Endothelial cell of umbilical vein (primary cell): Measurements from ENCODE around the gene NFATC1. TPM values are rescaled to one million over a fixed set of nuclear protein-coding genes. Genes with fewer than 3 reads are reported as not detected.
A peak's percentile ranks its signal among the peaks of the same experiment; 100 is the strongest.

ENCODE experiments used
- BruUV-seq: library from RNA; stranded (reverse); fragments of 400-500 nt; replicated peaks from 2 replicates; lab custom pipeline; 2021; lab: Mats Ljungman, UMichigan
- CTCF ChIA-PET: fragments of 300-600, 350-600 bp; sonication (Branson Sonifier 250); formaldehyde crosslinking; loops from one replicate; lab custom pipeline; 2021; ENCODE audit warnings: antibody characterized with exemption, inconsistent platforms; lab: Charles Lee
- POLR2A ChIA-PET: fragments of 300-600, 350-600 bp; sonication (Branson Sonifier 250); formaldehyde crosslinking; loops from one replicate; lab custom pipeline; 2021; ENCODE audit warnings: antibody characterized with exemption, inconsistent platforms; lab: Charles Lee
- DNase-seq: peaks from one replicate; pipeline ENCODE4 v3.0.0-alpha.2; 2011; ENCODE audit warnings: low read depth, low spot score
- FAIRE-seq: peaks from 2 replicates; lab custom pipeline; 2011; peaks lifted over from hg19 to GRCh38; lab: Jason Lieb, UNC
- H2AFZ ChIP-seq: 2 replicates; pipeline ENCODE4 v1.6.0; 2012; ENCODE audit warnings: low read depth, low read length, control low read depth, inconsistent platforms
- H3K27ac ChIP-seq: 2 replicates; pipeline ENCODE4 v1.5.1; 2011; ENCODE audit warnings: low read depth, mild to moderate bottlenecking, control low read depth, low read length, moderate library complexity; ENCODE audit not compliant: insufficient read depth
- H3K27me3 ChIP-seq, 2 experiments: 2 replicates each; pipeline versions ENCODE4 v1.6.0 to v1.6.1; 2011; ENCODE audit warnings: low read length in 2 of 2, mixed read lengths in 1 of 2; ENCODE audit not compliant: control insufficient read depth in 2 of 2, insufficient read depth in 2 of 2
- H3K36me3 ChIP-seq, 2 experiments: 2 replicates in 1 of 2; 3 replicates in 1 of 2; pipeline ENCODE4 v1.5.1; 2011; ENCODE audit warnings: low read length in 2 of 2, mild to moderate bottlenecking in 1 of 2, moderate library complexity in 1 of 2; ENCODE audit not compliant: control insufficient read depth in 2 of 2, insufficient read depth in 2 of 2; ENCODE audit errors: extremely low read depth in 1 of 2
- H3K4me1 ChIP-seq: 3 replicates; pipeline ENCODE4 v1.5.1; 2011; ENCODE audit warnings: mild to moderate bottlenecking, low read length; ENCODE audit not compliant: control insufficient read depth, insufficient read depth; ENCODE audit errors: extremely low read depth
- H3K4me2 ChIP-seq: 2 replicates; pipeline ENCODE4 v1.6.1; 2011; ENCODE audit warnings: low read length, control low read depth, mixed read lengths; ENCODE audit not compliant: insufficient read depth
- H3K4me3 ChIP-seq, 3 experiments: fragments of 200-600 bp in 1 of 3; sonication (generic), shearing (Covaris generic) in 1 of 3; replicated peaks in 1 of 3; 2 replicates each; pipeline ENCODE4 v1.5.1; 2011 to 2016; ENCODE audit warnings: control low read depth in 3 of 3, low read length in 3 of 3, mild to moderate bottlenecking in 2 of 3, inconsistent platforms in 1 of 3, low read depth in 1 of 3, moderate library complexity in 1 of 3; ENCODE audit not compliant: insufficient read depth in 1 of 3
- H3K79me2 ChIP-seq: 2 replicates; pipeline ENCODE4 v1.6.0; 2012; ENCODE audit warnings: low read length, inconsistent platforms; ENCODE audit not compliant: control insufficient read depth, insufficient read depth
- H3K9ac ChIP-seq: replicated peaks from 2 replicates; pipeline ENCODE3; 2011; ENCODE audit warnings: low read length, control low read depth; ENCODE audit not compliant: insufficient read depth; ENCODE audit errors: extremely low read depth
- H3K9me1 ChIP-seq: replicated peaks from 3 replicates; pipeline ENCODE4 v1.6.0; 2011; ENCODE audit warnings: mild to moderate bottlenecking, low read length; ENCODE audit not compliant: control insufficient read depth, insufficient read depth; ENCODE audit errors: extremely low read depth
- H3K9me3 ChIP-seq: replicated peaks from 2 replicates; pipeline ENCODE4 v1.5.1; 2012; ENCODE audit warnings: low read length, inconsistent platforms; ENCODE audit not compliant: control insufficient read depth, insufficient read depth
- H4K20me1 ChIP-seq: replicated peaks from 2 replicates; pipeline ENCODE3; 2011; ENCODE audit warnings: mild to moderate bottlenecking, low read length; ENCODE audit not compliant: control insufficient read depth, insufficient read depth; ENCODE audit errors: extremely low read depth
- EZH2 ChIP-seq: IDR thresholded peaks from 2 replicates; pipeline ENCODE4 v1.6.1; 2012; ENCODE audit warnings: borderline replicate concordance, low read depth, mild to moderate bottlenecking, moderate library complexity, low read length, inconsistent platforms; ENCODE audit not compliant: severe bottlenecking
- FOS ChIP-seq: IDR thresholded peaks from 2 replicates; pipeline ENCODE4 v1.6.1; 2011; ENCODE audit warnings: mild to moderate bottlenecking, low read length, moderate library complexity, borderline replicate concordance; ENCODE audit not compliant: insufficient read depth
- GATA2 ChIP-seq: IDR thresholded peaks from 2 replicates; pipeline ENCODE4 v1.7.0; 2011; ENCODE audit warnings: low read depth, mild to moderate bottlenecking, moderate library complexity, mixed read lengths, low read length; ENCODE audit not compliant: insufficient read length, insufficient read depth
- JUN ChIP-seq: IDR thresholded peaks from 2 replicates; pipeline ENCODE4 v1.6.1; 2011; ENCODE audit warnings: borderline replicate concordance, low read depth; ENCODE audit not compliant: insufficient read length, insufficient read depth
- MYC ChIP-seq: IDR thresholded peaks from one replicate; pipeline ENCODE4 v1.6.1; 2011; ENCODE audit warnings: mild to moderate bottlenecking, low read depth, low read length
- POLR2A ChIP-seq: IDR thresholded peaks from 2 replicates; pipeline ENCODE4 v1.6.1; 2012; ENCODE audit warnings: low read depth, mild to moderate bottlenecking, control low read depth, low read length
- POLR2AphosphoS5 ChIP-seq: IDR thresholded peaks from 2 replicates; pipeline ENCODE4 v1.6.1; 2012; ENCODE audit warnings: low read depth, mild to moderate bottlenecking, control low read depth, low read length, moderate library complexity; ENCODE audit not compliant: insufficient read depth
- dilution Hi-C: fragments of 300-500 bp; cut with MboI; formaldehyde crosslinking; loops from one replicate; pipeline ENCODE4 v1.15.0; 2019; ENCODE audit warnings: low sequenced_read_pairs; ENCODE audit not compliant: extremely low pct_ligation_motif_present
- intact Hi-C: fragments of 100-400 bp; cut with micrococcal nuclease; formaldehyde crosslinking; loops from one replicate; pipeline ENCODE4 v1.10.0; 2022
- polyA plus RNA-seq, 4 experiments: library from polyadenylated mRNA; depleted of rRNA in 3 of 4; stranded (reverse) in 3 of 4; unstranded in 1 of 4; fragments of >200 nt; gene quantifications; 2 replicates each; pipeline versions ENCODE4 v1.2.1 to v1.2.3, GENCODE V29; 2011 to 2012; ENCODE audit warnings: missing spikeins in 1 of 4
- total RNA-seq: library from RNA; stranded (reverse); gene quantifications from 2 replicates; pipeline ENCODE4 v1.2.3, GENCODE V29; 2021
- TF ChIP-seq, protein P1 (sequence below): IDR thresholded peaks from 2 replicates; pipeline ENCODE4 v1.6.1; 2011; ENCODE audit not compliant: insufficient read depth, insufficient read length
- TF ChIP-seq, protein P2 (sequence below), 2 donors: IDR thresholded peaks; 1 replicate in 1 of 2; 2 replicates in 1 of 2; pipeline ENCODE4 v1.5.1; 2011; ENCODE audit warnings: low read length in 2 of 2, mild to moderate bottlenecking in 2 of 2, moderate library complexity in 2 of 2, control low read depth in 1 of 2, inconsistent platforms in 1 of 2, low read depth in 1 of 2; ENCODE audit not compliant: insufficient read depth in 1 of 2; ENCODE audit errors: extremely low read depth in 1 of 2

The NFATC1 gene
- total and polyA plus RNA-seq, 2 donors (not counting 3 experiments of a cell fraction or from before 2014, with no cell fraction given): 11.1 to 30.0 TPM

DNA sequence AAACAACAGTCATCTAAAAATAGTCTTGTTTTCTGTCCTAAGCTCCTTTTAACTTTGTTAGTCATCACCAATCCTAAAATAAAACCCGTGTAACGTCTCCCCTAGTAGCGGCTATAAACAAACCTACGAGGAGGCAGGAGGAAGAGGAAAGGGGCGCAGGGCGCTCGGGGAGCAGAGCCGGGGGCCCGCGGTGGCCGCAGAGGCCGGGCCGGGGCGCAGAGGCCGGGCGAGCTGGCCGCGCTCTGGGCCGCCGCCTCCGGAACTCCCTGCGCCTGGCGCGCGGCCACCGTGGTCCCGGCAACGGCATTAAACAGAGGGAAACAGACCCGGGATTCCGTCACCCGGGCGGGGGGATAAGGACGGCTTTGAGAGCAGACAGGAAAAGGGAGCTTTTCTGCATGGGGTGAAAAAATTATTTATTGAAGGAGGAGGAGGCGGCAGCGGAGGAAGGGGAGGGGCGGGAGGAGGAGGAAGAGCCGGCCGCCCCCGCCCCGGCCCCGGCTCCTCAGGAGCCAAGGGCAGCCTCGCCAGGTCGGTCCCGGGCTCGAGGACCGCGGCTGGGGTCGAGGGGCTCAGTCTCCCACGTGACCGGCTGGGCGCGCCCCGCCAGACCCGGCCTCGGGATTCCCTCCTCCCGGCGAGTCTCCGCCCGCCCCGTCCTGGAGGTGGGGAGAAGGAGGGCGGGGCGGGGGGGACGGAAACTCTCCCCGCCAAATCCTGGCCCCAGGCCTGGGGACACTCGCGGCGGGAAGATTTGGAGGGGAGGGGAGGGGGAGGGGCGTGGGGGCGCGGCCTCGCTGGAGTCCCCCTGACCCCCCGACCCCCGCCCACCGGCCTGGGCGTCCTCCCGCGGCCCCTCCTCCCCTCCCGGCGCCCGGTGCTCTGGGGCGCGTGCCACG lies 1.8 kb upstream of the NFATC1 start:
- Histone ChIP-seq H3K9me1 (no peaks in the 10 kb centered on the region), H3K79me2 (no peaks in the 10 kb centered on the region), H3K9ac (peak overlapping the region; percentile 90), H2AFZ (peak overlapping the region; percentile 60), H3K27ac (peak overlapping the region; percentile 87), H3K27me3 (peaks cover 0 to 6% of the 10 kb centered on the region in 2 experiments), H3K9me3 (no peaks in the 10 kb centered on the region), H3K4me1 (peaks cover 34% of the 10 kb centered on the region), H3K4me3 (peak overlapping the region; percentile 28 to 38 (median 35)), H3K4me2 (peak overlapping the region; percentile 74), H3K36me3 (no peaks in the 10 kb centered on the region), H4K20me1 (no peaks in the 10 kb centered on the region)
- intact Hi-C loops (loop anchor here (1.0 to 2.0 kb wide), 2 partner anchors 134 to 285 kb away; partner anchors contain the start of gene CTDP1), dilution Hi-C loops (no loop called here)
- ChIA-PET POLR2A (interaction anchor here (0.6 to 1.3 kb wide), 4 partner anchors 10 to 285 kb away, joined by 3 to 6 read pairs (median 4); no protein-coding TSS in a partner anchor), CTCF (interaction anchor here (0.7 to 7.0 kb wide), 11 partner anchors 9 to 136 kb away, joined by 3 to 62 read pairs (median 4); no protein-coding TSS in a partner anchor)
- no TSS peak for BruUV-seq
- peak; percentile 94 for DNase-seq
- TF ChIP-seq POLR2A: peak; percentile 54
- TF ChIP-seq, protein P1, sequence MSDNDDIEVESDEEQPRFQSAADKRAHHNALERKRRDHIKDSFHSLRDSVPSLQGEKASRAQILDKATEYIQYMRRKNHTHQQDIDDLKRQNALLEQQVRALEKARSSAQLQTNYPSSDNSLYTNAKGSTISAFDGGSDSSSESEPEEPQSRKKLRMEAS: no peak
- peak; percentile 86 for TF ChIP-seq POLR2AphosphoS5
- TF ChIP-seq FOS: no peak
- no peak for TF ChIP-seq JUN
- TF ChIP-seq EZH2: no peak
- TF ChIP-seq GATA2: no peak
- no peak for TF ChIP-seq MYC
- TF ChIP-seq, protein P2, sequence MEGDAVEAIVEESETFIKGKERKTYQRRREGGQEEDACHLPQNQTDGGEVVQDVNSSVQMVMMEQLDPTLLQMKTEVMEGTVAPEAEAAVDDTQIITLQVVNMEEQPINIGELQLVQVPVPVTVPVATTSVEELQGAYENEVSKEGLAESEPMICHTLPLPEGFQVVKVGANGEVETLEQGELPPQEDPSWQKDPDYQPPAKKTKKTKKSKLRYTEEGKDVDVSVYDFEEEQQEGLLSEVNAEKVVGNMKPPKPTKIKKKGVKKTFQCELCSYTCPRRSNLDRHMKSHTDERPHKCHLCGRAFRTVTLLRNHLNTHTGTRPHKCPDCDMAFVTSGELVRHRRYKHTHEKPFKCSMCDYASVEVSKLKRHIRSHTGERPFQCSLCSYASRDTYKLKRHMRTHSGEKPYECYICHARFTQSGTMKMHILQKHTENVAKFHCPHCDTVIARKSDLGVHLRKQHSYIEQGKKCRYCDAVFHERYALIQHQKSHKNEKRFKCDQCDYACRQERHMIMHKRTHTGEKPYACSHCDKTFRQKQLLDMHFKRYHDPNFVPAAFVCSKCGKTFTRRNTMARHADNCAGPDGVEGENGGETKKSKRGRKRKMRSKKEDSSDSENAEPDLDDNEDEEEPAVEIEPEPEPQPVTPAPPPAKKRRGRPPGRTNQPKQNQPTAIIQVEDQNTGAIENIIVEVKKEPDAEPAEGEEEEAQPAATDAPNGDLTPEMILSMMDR (IDR thresholded peaks at IDR 0.05; ENCODE audit: extremely low read depth in 1 of 2, insufficient read depth in 1 of 2, low read depth in 1 of 2, low read length in 2 of 2): no peak
- peak; percentile 89 for FAIRE-seq
